H9 (cell line): ENCODE results near the gene PAX8. TPM values are rescaled to one million over a fixed set of nuclear protein-coding genes. Genes with fewer than 3 reads are reported as not detected.

ENCODE experiments used
- DNase-seq: peaks from one replicate; pipeline ENCODE4 v3.0.0-alpha.2; 2017
- H2AFZ ChIP-seq: one replicate; pipeline ENCODE4 v1.6.1; 2013; ENCODE audit warnings: mild to moderate bottlenecking, low read length, control low read depth, moderate library complexity
- H2AK5ac ChIP-seq: 2 replicates; pipeline ENCODE4 v1.6.1; 2013; ENCODE audit warnings: low read length, control low read depth, mixed read lengths; ENCODE audit not compliant: insufficient read length
- H2BK120ac ChIP-seq: one replicate; pipeline ENCODE4 v1.6.1; 2013; ENCODE audit warnings: low read depth, mild to moderate bottlenecking, low read length, control low read depth, inconsistent platforms; ENCODE audit not compliant: poor library complexity, severe bottlenecking
- H2BK12ac ChIP-seq: 2 replicates; pipeline ENCODE4 v1.6.1; 2013; ENCODE audit warnings: low read length, control low read depth, mixed read lengths, low read depth; ENCODE audit not compliant: insufficient read length
- H2BK15ac ChIP-seq: 2 replicates; pipeline ENCODE4 v1.6.1; 2013; ENCODE audit warnings: low read depth, low read length, control low read depth
- H2BK20ac ChIP-seq: one replicate; pipeline ENCODE4 v1.6.1; 2013; ENCODE audit warnings: low read depth, mild to moderate bottlenecking, low read length, control low read depth, inconsistent platforms; ENCODE audit not compliant: poor library complexity, severe bottlenecking
- H2BK5ac ChIP-seq: 2 replicates; pipeline ENCODE4 v1.6.1; 2013; ENCODE audit warnings: low read length, control low read depth, mixed read lengths; ENCODE audit not compliant: insufficient read length
- H3K14ac ChIP-seq: 2 replicates; pipeline ENCODE4 v1.6.1; 2013; ENCODE audit warnings: low read length, control low read depth; ENCODE audit not compliant: insufficient read depth
- H3K18ac ChIP-seq: 2 replicates; pipeline ENCODE4 v1.6.1; 2013; ENCODE audit warnings: low read depth, mild to moderate bottlenecking, mixed read lengths, low read length, control low read depth; ENCODE audit not compliant: insufficient read length
- H3K23ac ChIP-seq: 2 replicates; pipeline ENCODE4 v1.6.1; 2013; ENCODE audit warnings: low read length, control low read depth, mixed read lengths, low read depth; ENCODE audit not compliant: insufficient read length
- H3K23me2 ChIP-seq: 2 replicates; pipeline ENCODE4 v1.6.1; 2013; ENCODE audit warnings: low read depth, mild to moderate bottlenecking, mixed read lengths, low read length, control low read depth; ENCODE audit not compliant: insufficient read length, poor library complexity, severe bottlenecking
- H3K27ac ChIP-seq: 2 replicates; pipeline ENCODE4 v1.5.1; 2013; ENCODE audit warnings: low read length, control low read depth, mixed read lengths, low read depth; ENCODE audit not compliant: insufficient read length
- H3K27me3 ChIP-seq: 2 replicates; pipeline ENCODE4 v1.6.1; 2013; ENCODE audit warnings: low read length, control low read depth, inconsistent platforms; ENCODE audit not compliant: insufficient read depth
- H3K4ac ChIP-seq: 2 replicates; pipeline ENCODE4 v1.6.1; 2013; ENCODE audit warnings: low read depth, mild to moderate bottlenecking, control low read depth, inconsistent platforms, low read length, moderate library complexity
- H3K4me1 ChIP-seq: 2 replicates; pipeline ENCODE4 v1.6.1; 2013; ENCODE audit warnings: low read length, control low read depth, inconsistent platforms; ENCODE audit not compliant: insufficient read depth
- H3K4me2 ChIP-seq: 2 replicates; pipeline ENCODE4 v1.6.1; 2013; ENCODE audit warnings: low read length, control low read depth, mixed read lengths; ENCODE audit not compliant: insufficient read length, insufficient read depth
- H3K56ac ChIP-seq: 2 replicates; pipeline ENCODE4 v1.6.1; 2013; ENCODE audit warnings: low read depth, mild to moderate bottlenecking, mixed read lengths, low read length, control low read depth; ENCODE audit not compliant: insufficient read length
- H3K79me1 ChIP-seq: 2 replicates; pipeline ENCODE4 v1.6.1; 2013; ENCODE audit warnings: low read depth, mild to moderate bottlenecking, moderate library complexity, low read length, control low read depth, inconsistent platforms; ENCODE audit not compliant: insufficient read depth, poor library complexity, severe bottlenecking
- H3K79me2 ChIP-seq: 2 replicates; pipeline ENCODE4 v1.6.1; 2013; ENCODE audit warnings: low read length, control low read depth, inconsistent platforms; ENCODE audit not compliant: insufficient read depth
- H3K9ac ChIP-seq: 2 replicates; pipeline ENCODE4 v1.6.1; 2013; ENCODE audit warnings: low read length, control low read depth, mixed read lengths; ENCODE audit not compliant: insufficient read length; ENCODE audit errors: extremely low read depth
- H3K9me3 ChIP-seq: one replicate; pipeline ENCODE4 v1.6.1; 2013; ENCODE audit warnings: low read depth, low read length, inconsistent platforms; ENCODE audit not compliant: control insufficient read depth
- H3T11ph ChIP-seq: one replicate; pipeline ENCODE4 v1.6.1; 2013; ENCODE audit warnings: mild to moderate bottlenecking, low read length, control low read depth, inconsistent platforms
- H4K20me1 ChIP-seq: one replicate; pipeline ENCODE4 v1.6.1; 2013; ENCODE audit not compliant: control insufficient read depth, insufficient read length, insufficient read depth
- H4K5ac ChIP-seq: 2 replicates; pipeline ENCODE4 v1.6.1; 2013; ENCODE audit warnings: low read depth, mild to moderate bottlenecking, mixed read lengths, low read length, control low read depth; ENCODE audit not compliant: insufficient read length
- H4K8ac ChIP-seq: replicated peaks from 2 replicates; pipeline ENCODE4 v1.6.1; 2013; ENCODE audit warnings: low read length, control low read depth, mixed read lengths, low read depth; ENCODE audit not compliant: insufficient read length
- H4K91ac ChIP-seq: 2 replicates; pipeline ENCODE4 v1.6.1; 2013; ENCODE audit warnings: low read depth, mild to moderate bottlenecking, moderate library complexity, mixed read lengths, low read length, control low read depth; ENCODE audit not compliant: insufficient read length
- H3K27ac Mint-ChIP-seq, 3 experiments: 2 replicates in 2 of 3; 3 replicates in 1 of 3; pipeline ENCODE4 v1.8.0; 2020 to 2021; ENCODE audit warnings: mixed read lengths in 3 of 3, mild to moderate bottlenecking in 1 of 3, moderate library complexity in 1 of 3
- H3K27me3 Mint-ChIP-seq: 2 replicates; pipeline ENCODE4 v1.8.0; 2021; ENCODE audit warnings: low read depth, mild to moderate bottlenecking, moderate library complexity, mixed read lengths
- H3K36me3 Mint-ChIP-seq, 3 experiments: 2 replicates in 2 of 3; 3 replicates in 1 of 3; pipeline ENCODE4 v1.8.0; 2020 to 2021; ENCODE audit warnings: low read depth in 3 of 3, mixed read lengths in 3 of 3; ENCODE audit not compliant: insufficient read depth in 1 of 3
- H3K4me1 Mint-ChIP-seq, 2 experiments: 2 replicates each; pipeline ENCODE4 v1.8.0; 2020; ENCODE audit warnings: mixed read lengths in 2 of 2
- H3K4me3 Mint-ChIP-seq, 2 experiments: 2 replicates in 1 of 2; 3 replicates in 1 of 2; pipeline ENCODE4 v1.8.0; 2020 to 2021; ENCODE audit warnings: mild to moderate bottlenecking in 2 of 2, mixed read lengths in 2 of 2, moderate library complexity in 1 of 2
- H3K9me3 Mint-ChIP-seq, 2 experiments: 2 replicates in 1 of 2; 3 replicates in 1 of 2; pipeline ENCODE4 v1.8.0; 2020; ENCODE audit warnings: mild to moderate bottlenecking in 2 of 2, mixed read lengths in 2 of 2, moderate library complexity in 1 of 2
- WGBS: extraction: QIAGEN DNeasy Blood & Tissue Kit; methylation state at CpG from one replicate; pipeline ENCODE4 v1.1.7; 2013; ENCODE audit warnings: missing lambda C conversion rate, low lambda C conversion rate, mixed read lengths; ENCODE audit not compliant: insufficient read length; ENCODE audit errors: extremely low coverage; 5-methylcytosine and 5-hydroxymethylcytosine counted together
- total RNA-seq: library from RNA; stranded (reverse); gene quantifications from 2 replicates; pipeline ENCODE4 v1.2.1, GENCODE V29; 2021
- TF ChIP-seq, protein P1 (sequence below): fragments of 200-600 bp; sonication (generic); conservative IDR thresholded peaks from 3 replicates; pipeline ENCODE4 v1.8.0; 2021; ENCODE audit warnings: antibody characterized with exemption, mild to moderate bottlenecking

Gene PAX8
- total RNA-seq, 1 experiment from 2014 or later = not detected

DNA sequence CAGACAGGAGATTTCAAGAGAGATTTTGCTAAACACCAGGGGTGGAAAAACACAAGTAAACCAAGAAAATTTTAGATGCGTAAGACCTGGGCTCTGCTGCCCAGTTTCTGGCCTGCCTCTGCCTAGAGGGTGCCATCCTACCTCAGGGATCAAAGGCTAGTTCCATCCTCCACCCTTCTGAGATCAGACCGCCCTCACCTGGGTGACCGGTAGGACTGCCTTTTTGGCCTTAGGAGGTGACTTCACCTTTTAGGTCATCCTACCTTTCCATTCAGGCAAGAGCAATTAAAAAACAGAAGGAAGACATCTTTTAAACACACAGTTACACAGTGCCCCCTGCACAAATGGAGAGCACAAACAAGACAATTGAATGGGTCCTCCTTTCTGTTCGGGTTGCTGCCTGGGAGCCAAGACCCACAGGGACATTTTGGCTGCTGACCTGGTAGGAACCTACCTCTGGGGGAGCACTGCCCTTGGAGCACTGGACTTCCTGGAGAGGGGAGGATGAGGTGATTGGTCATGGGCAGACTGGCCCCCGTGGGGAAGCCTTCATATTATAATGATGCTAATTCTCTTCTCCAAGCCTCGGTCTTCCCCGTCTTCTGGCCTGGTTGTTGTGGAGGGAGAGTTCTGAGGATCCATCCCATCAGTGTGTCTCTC, 101.9 kb downstream of the PAX8 start:
- no peak overlapping the region for H2AFZ ChIP-seq
- no CpG with 5 or more reads among the region's 7 CpGs for WGBS

More for the DNA sequence above, 101.9 kb downstream of the PAX8 start:
- H3K79me2 ChIP-seq = no peaks in the 10 kb centered on the region
- DNase-seq = no peak
- H4K8ac ChIP-seq = no peak overlapping the region
- H3K4me1 Mint-ChIP-seq = peaks cover 26 to 30% of the 10 kb centered on the region in 2 experiments
- TF ChIP-seq, protein P1, sequence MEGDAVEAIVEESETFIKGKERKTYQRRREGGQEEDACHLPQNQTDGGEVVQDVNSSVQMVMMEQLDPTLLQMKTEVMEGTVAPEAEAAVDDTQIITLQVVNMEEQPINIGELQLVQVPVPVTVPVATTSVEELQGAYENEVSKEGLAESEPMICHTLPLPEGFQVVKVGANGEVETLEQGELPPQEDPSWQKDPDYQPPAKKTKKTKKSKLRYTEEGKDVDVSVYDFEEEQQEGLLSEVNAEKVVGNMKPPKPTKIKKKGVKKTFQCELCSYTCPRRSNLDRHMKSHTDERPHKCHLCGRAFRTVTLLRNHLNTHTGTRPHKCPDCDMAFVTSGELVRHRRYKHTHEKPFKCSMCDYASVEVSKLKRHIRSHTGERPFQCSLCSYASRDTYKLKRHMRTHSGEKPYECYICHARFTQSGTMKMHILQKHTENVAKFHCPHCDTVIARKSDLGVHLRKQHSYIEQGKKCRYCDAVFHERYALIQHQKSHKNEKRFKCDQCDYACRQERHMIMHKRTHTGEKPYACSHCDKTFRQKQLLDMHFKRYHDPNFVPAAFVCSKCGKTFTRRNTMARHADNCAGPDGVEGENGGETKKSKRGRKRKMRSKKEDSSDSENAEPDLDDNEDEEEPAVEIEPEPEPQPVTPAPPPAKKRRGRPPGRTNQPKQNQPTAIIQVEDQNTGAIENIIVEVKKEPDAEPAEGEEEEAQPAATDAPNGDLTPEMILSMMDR = no peak
- H3K4ac ChIP-seq = no peak overlapping the region
- H3K4me2 ChIP-seq = no peak overlapping the region
- H3K9me3 ChIP-seq = no peaks in the 10 kb centered on the region
- no peaks in the 10 kb centered on the region for H3K9me3 Mint-ChIP-seq
- H3K23ac ChIP-seq = no peak overlapping the region
- H3K27me3 ChIP-seq = no peaks in the 10 kb centered on the region
- H4K5ac ChIP-seq = no peak overlapping the region
- no peak overlapping the region for H3K27ac Mint-ChIP-seq
- H2BK5ac ChIP-seq = no peak overlapping the region
- peaks cover 6% of the 10 kb centered on the region for H3K27me3 Mint-ChIP-seq
- H2BK15ac ChIP-seq = no peak overlapping the region
- H2AK5ac ChIP-seq = no peak overlapping the region
- no peak overlapping the region for H3K18ac ChIP-seq
- no peak overlapping the region for H3K9ac ChIP-seq
- H3K27ac ChIP-seq = no peak overlapping the region
- no peak overlapping the region for H4K91ac ChIP-seq
- H3K4me1 ChIP-seq = no peaks in the 10 kb centered on the region; the same call in 1 of the 2 replicates
- H4K20me1 ChIP-seq = no peaks in the 10 kb centered on the region
- H3K4me3 Mint-ChIP-seq = no peak overlapping the region
- H2BK20ac ChIP-seq = no peak overlapping the region
- H3K79me1 ChIP-seq = no peaks in the 10 kb centered on the region
- no peaks in the 10 kb centered on the region; a peak in 2 of 7 replicates for H3K36me3 Mint-ChIP-seq
- no peaks in the 10 kb centered on the region for H3K23me2 ChIP-seq
- H3K14ac ChIP-seq = no peak overlapping the region
- no peak overlapping the region for H2BK12ac ChIP-seq
- H2BK120ac ChIP-seq = no peak overlapping the region
- no peak overlapping the region for H3T11ph ChIP-seq
- H3K56ac ChIP-seq = no peak overlapping the region
